ENCODE results near the gene TMEM53. TPM values are rescaled to one million over a fixed set of nuclear protein-coding genes. Genes with fewer than 3 reads are reported as not detected.

Gene TMEM53
- total RNA-seq, 1 donor from 2014 or later = 12.2 TPM

GRCh38 chr1:44679468-44679867, 5.2 kb upstream of the TMEM53 start:
- H3K27me3 ChIP-seq (ENCODE audit: control insufficient read depth, insufficient read depth, low read length) = no peaks in the 10 kb centered on the region
- no peaks in the 10 kb centered on the region for H3K36me3 ChIP-seq (ENCODE audit: control insufficient read depth, insufficient read depth, low read length)
- H3K4me3 ChIP-seq (ENCODE audit: low read depth, low read length) = no peak overlapping the region
- DNase-seq (ENCODE audit: low read depth) = no peak
- TF ChIP-seq CTCF (IDR thresholded peaks at IDR 0.05; ENCODE audit: insufficient read depth, low read length, poor library complexity, severe bottlenecking) = no peak

- Histone ChIP-seq H3K27me3 (ENCODE audit: control insufficient read depth, insufficient read depth, low read length) (no peaks in the 10 kb centered on the region), H3K36me3 (ENCODE audit: control insufficient read depth, insufficient read depth, low read length) (no peaks in the 10 kb centered on the region), H3K4me3 (ENCODE audit: low read depth, low read length) (no peak overlapping the region)
- no peak for DNase-seq (ENCODE audit: low read depth)
- no peak for TF ChIP-seq CTCF (IDR thresholded peaks at IDR 0.05; ENCODE audit: insufficient read depth, low read length, poor library complexity, severe bottlenecking)
Observed at GRCh38 chr1:44678626-44679025, 4.3 kb upstream of the TMEM53 start.

GRCh38 chr1:44678120-44678519, 3.8 kb upstream of the TMEM53 start:
- TF ChIP-seq CTCF (IDR thresholded peaks at IDR 0.05; ENCODE audit: insufficient read depth, low read length, poor library complexity, severe bottlenecking) = no peak
- Histone ChIP-seq H3K4me3 (ENCODE audit: low read depth, low read length) (no peak overlapping the region), H3K27me3 (ENCODE audit: control insufficient read depth, insufficient read depth, low read length) (no peaks in the 10 kb centered on the region), H3K36me3 (ENCODE audit: control insufficient read depth, insufficient read depth, low read length) (no peaks in the 10 kb centered on the region)
- DNase-seq (ENCODE audit: low read depth) = no peak

GRCh38 chr1:44677201-44677766, 3.0 kb upstream of the TMEM53 start:
- H3K36me3 ChIP-seq (ENCODE audit: control insufficient read depth, insufficient read depth, low read length) = no peaks in the 10 kb centered on the region
- no peaks in the 10 kb centered on the region for H3K27me3 ChIP-seq (ENCODE audit: control insufficient read depth, insufficient read depth, low read length)
- no peak for DNase-seq (ENCODE audit: low read depth)
- H3K4me3 ChIP-seq (ENCODE audit: low read depth, low read length) = no peak overlapping the region
- TF ChIP-seq CTCF (IDR thresholded peaks at IDR 0.05; ENCODE audit: insufficient read depth, low read length, poor library complexity, severe bottlenecking) = peak; percentile 45

GRCh38 chr1:44676484-44677200, 2.4 kb upstream of the TMEM53 start:
- DNase-seq (ENCODE audit: low read depth) = no peak
- Histone ChIP-seq H3K36me3 (ENCODE audit: control insufficient read depth, insufficient read depth, low read length) (no peaks in the 10 kb centered on the region), H3K27me3 (ENCODE audit: control insufficient read depth, insufficient read depth, low read length) (no peaks in the 10 kb centered on the region), H3K4me3 (ENCODE audit: low read depth, low read length) (no peak overlapping the region)
- no peak for TF ChIP-seq CTCF (IDR thresholded peaks at IDR 0.05; ENCODE audit: insufficient read depth, low read length, poor library complexity, severe bottlenecking)

GRCh38 chr1:44675186-44675585, 905 bp upstream of the TMEM53 start:
- DNase-seq (ENCODE audit: low read depth) = no peak
- TF ChIP-seq CTCF (IDR thresholded peaks at IDR 0.05; ENCODE audit: insufficient read depth, low read length, poor library complexity, severe bottlenecking) = no peak
- no peaks in the 10 kb centered on the region for H3K27me3 ChIP-seq (ENCODE audit: control insufficient read depth, insufficient read depth, low read length)
- no peaks in the 10 kb centered on the region for H3K36me3 ChIP-seq (ENCODE audit: control insufficient read depth, insufficient read depth, low read length)
- H3K4me3 ChIP-seq (ENCODE audit: low read depth, low read length) = peak overlapping the region; percentile 80
